Measurements from ENCODE around the gene ANKHD1. TPM values are rescaled to one million over a fixed set of nuclear protein-coding genes. Genes with fewer than 3 reads are reported as not detected.

Gene ANKHD1
- total and polyA plus RNA-seq, 12 donors: 26.6 to 77.9 (median 67.5) TPM

DNA sequence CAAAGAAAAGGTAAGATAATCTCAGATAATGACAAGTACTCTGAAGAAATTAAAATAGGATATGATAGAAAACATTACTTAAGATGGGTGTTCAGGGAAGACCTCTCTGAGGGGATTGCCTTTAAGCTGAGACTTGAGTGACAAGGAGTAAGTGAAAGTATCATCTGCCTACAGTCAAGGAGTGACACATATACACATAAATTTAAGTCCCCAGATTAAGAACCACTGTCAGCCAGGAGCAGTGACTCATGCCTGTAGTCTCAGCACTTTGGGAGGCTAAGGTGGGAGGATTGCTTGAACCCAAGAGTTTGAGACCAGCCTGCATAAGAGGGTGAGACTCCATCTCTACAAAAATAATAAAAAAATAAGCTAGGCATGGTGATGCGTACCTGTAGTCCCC, 19.7 kb upstream of the ANKHD1 start:
- H3K4me1 ChIP-seq: no peaks in the 10 kb centered on the region
- DNase-seq (no peak), ATAC-seq (no peak)
- H3K27me3 ChIP-seq: no peaks in the 10 kb centered on the region
- TF ChIP-seq, protein P1, sequence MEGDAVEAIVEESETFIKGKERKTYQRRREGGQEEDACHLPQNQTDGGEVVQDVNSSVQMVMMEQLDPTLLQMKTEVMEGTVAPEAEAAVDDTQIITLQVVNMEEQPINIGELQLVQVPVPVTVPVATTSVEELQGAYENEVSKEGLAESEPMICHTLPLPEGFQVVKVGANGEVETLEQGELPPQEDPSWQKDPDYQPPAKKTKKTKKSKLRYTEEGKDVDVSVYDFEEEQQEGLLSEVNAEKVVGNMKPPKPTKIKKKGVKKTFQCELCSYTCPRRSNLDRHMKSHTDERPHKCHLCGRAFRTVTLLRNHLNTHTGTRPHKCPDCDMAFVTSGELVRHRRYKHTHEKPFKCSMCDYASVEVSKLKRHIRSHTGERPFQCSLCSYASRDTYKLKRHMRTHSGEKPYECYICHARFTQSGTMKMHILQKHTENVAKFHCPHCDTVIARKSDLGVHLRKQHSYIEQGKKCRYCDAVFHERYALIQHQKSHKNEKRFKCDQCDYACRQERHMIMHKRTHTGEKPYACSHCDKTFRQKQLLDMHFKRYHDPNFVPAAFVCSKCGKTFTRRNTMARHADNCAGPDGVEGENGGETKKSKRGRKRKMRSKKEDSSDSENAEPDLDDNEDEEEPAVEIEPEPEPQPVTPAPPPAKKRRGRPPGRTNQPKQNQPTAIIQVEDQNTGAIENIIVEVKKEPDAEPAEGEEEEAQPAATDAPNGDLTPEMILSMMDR (IDR thresholded peaks at IDR 0.05): no peak
- 89 to 98% methylated on average over 1 of the region's 1 CpG for WGBS, 2 donors
- H3K36me3 ChIP-seq: no peaks in the 10 kb centered on the region
- peaks cover 0 to 5% (median 0%) of the 10 kb centered on the region in 11 donors for H3K9me3 ChIP-seq
- no peak overlapping the region for H3K27ac ChIP-seq
- intact Hi-C loops (cut with DNase I): no loop called here
- no peak overlapping the region for H3K4me3 ChIP-seq

DNA sequence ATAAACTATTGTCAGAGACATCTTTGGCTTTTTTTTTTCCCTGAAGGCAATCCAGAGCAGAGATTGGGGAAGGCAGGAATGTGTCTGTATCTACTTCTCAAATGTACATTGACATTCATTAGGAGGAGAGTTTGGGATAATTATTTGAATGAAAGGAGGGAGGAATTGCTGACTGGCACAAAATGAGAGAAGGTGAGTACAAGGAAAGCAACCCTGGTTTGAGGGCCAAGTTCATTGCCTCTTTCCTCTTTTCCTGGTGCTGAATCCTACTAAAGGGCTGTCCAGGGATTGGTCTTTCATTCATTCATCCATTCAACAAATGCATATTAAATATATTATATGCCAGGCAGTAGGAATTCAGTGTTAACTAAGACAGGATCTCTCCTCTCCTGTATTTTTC, 18.8 kb upstream of the ANKHD1 start:
- Histone ChIP-seq H3K9me3 (peaks cover 0 to 5% (median 0%) of the 10 kb centered on the region in 11 donors), H3K27me3 (no peaks in the 10 kb centered on the region), H3K4me1 (no peaks in the 10 kb centered on the region), H3K4me3 (no peak overlapping the region), H3K27ac (no peak overlapping the region), H3K36me3 (no peaks in the 10 kb centered on the region)
- ATAC-seq (no peak), DNase-seq (no peak)
- intact Hi-C loops (cut with DNase I): no loop called here
- TF ChIP-seq, protein P1 (IDR thresholded peaks at IDR 0.05): no peak

DNA sequence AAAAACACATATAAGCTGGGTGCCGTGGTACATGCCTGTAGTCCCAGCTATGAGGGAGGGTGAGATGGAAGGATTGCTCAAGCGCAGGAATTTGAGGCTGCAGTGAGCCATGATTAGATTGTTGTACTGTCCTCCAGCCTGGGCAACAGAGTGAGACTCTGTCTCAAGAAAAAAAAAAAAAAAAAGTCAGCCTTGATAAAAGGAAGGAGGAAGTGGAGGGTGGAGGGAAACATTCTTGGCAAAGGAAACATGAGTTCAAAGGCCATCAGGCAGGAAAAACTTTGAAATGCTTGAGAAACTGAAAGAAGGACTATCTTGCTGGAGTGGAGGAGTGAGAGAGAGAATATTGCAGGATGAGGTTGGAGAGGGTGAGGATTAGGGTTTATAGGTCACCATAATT, 18.3 kb upstream of the ANKHD1 start:
- Histone ChIP-seq H3K4me3 (no peak overlapping the region), H3K27me3 (no peaks in the 10 kb centered on the region), H3K9me3 (peaks cover 0 to 5% (median 0%) of the 10 kb centered on the region in 11 donors), H3K4me1 (no peaks in the 10 kb centered on the region), H3K36me3 (no peaks in the 10 kb centered on the region), H3K27ac (no peak overlapping the region)
- 64 to 70% methylated on average over 2 of the region's 2 CpGs for WGBS, 2 donors
- no peak for DNase-seq
- intact Hi-C loops (cut with DNase I): no loop called here
- TF ChIP-seq, protein P1 (IDR thresholded peaks at IDR 0.05): no peak
- ATAC-seq: no peak

DNA sequence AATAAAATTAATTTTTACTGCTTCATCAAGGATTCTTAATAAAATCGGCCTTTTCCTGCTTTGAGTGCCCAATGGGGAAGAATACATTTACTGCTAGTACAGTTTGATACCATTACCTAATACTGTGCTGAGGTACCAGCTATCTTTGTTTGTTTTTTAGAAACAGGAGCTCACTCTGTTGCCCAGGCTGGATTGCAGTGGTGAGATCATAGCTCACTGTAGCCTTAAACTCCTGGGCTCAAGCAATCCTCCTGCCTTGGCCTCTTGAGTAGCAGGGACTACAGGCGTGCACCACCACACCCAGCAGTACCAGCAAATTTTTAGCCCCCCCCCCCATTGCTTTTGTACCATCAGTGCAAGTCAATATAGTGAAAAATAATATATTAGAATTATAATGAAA, 13.6 kb upstream of the ANKHD1 start:
- DNase-seq (no peak), ATAC-seq (no peak)
- peaks cover 0 to 7% (median 0%) of the 10 kb centered on the region in 9 donors for H3K36me3 ChIP-seq
- H3K4me1 ChIP-seq: no peaks in the 10 kb centered on the region
- no peak overlapping the region for H3K4me3 ChIP-seq
- H3K9me3 ChIP-seq: no peaks in the 10 kb centered on the region
- no peak overlapping the region for H3K27ac ChIP-seq
- no peaks in the 10 kb centered on the region for H3K27me3 ChIP-seq
- intact Hi-C loops (cut with DNase I): no loop called here
- TF ChIP-seq, protein P1 (IDR thresholded peaks at IDR 0.05): no peak
- 89 to 91% methylated on average over 2 of the region's 2 CpGs for WGBS, 2 donors
